Sigmoid colon (tissue), 4 donors: ENCODE results near the gene RNF125.

Experiments used
- EP300 ChIP-seq, 4 donors: sonication (generic); formaldehyde crosslinking; IDR thresholded peaks; one replicate each; pipeline ENCODE4 v1.6.1; 2017; ENCODE audit warnings: antibody characterized with exemption in 4 of 4
- POLR2A ChIP-seq, 2 donors: fragments of 450-650 bp; IDR thresholded peaks; one replicate each; pipeline ENCODE4 v1.6.1; 2016; ENCODE audit warnings: antibody characterized with exemption in 2 of 2, mild to moderate bottlenecking in 2 of 2, moderate library complexity in 2 of 2
- POLR2AphosphoS5 ChIP-seq, 4 donors: sonication (generic); formaldehyde crosslinking; IDR thresholded peaks; one replicate each; pipeline ENCODE4 v1.6.1; 2017; ENCODE audit warnings: antibody characterized with exemption in 4 of 4
- TF ChIP-seq, protein P1 (sequence below), 4 experiments: fragments of 450-650 bp in 3 of 4; fragments of 200-600 bp in 1 of 4; IDR thresholded peaks; one replicate each; pipeline ENCODE4 v1.5.1; 2016 to 2019; ENCODE audit warnings: antibody characterized with exemption in 4 of 4, mild to moderate bottlenecking in 3 of 4, moderate library complexity in 2 of 4

- TF ChIP-seq, protein P1, sequence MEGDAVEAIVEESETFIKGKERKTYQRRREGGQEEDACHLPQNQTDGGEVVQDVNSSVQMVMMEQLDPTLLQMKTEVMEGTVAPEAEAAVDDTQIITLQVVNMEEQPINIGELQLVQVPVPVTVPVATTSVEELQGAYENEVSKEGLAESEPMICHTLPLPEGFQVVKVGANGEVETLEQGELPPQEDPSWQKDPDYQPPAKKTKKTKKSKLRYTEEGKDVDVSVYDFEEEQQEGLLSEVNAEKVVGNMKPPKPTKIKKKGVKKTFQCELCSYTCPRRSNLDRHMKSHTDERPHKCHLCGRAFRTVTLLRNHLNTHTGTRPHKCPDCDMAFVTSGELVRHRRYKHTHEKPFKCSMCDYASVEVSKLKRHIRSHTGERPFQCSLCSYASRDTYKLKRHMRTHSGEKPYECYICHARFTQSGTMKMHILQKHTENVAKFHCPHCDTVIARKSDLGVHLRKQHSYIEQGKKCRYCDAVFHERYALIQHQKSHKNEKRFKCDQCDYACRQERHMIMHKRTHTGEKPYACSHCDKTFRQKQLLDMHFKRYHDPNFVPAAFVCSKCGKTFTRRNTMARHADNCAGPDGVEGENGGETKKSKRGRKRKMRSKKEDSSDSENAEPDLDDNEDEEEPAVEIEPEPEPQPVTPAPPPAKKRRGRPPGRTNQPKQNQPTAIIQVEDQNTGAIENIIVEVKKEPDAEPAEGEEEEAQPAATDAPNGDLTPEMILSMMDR (IDR thresholded peaks at IDR 0.05) = no peak
- TF ChIP-seq EP300 (IDR thresholded peaks at IDR 0.05) (no peak), POLR2AphosphoS5 (IDR thresholded peaks at IDR 0.05) (no peak), POLR2A (IDR thresholded peaks at IDR 0.05) (no peak)
Observed at GRCh38 chr18:31979714-31980113, 38.9 kb upstream of the RNF125 start.
